Activated CD4-positive, alpha-beta T cell treated with anti-CD3 and anti-CD28 coated beads, Interleukin-2, amount 10 ng/mL, durations not matched to agents 7 days and 5 days (primary cell): Measurements from ENCODE around the gene ELP2. TPM values are rescaled to one million over a fixed set of nuclear protein-coding genes. Genes with fewer than 3 reads are reported as not detected.
A peak's percentile ranks its signal among the peaks of the same experiment; 100 is the strongest.

Experiments
- CTCF ChIA-PET: fragments of 350-600 bp; sonication (Branson Sonifier 250); formaldehyde crosslinking; loops from one replicate; lab custom pipeline; 2021; ENCODE audit warnings: antibody characterized with exemption; lab: Charles Lee
- POLR2A ChIA-PET: fragments of 350-600 bp; sonication (Branson Sonifier 250); formaldehyde crosslinking; loops from one replicate; lab custom pipeline; 2021; ENCODE audit warnings: antibody characterized with exemption; lab: Charles Lee
- DNase-seq: peaks from one replicate; pipeline ENCODE4 v3.0.0-alpha.2; 2020
- H3K27ac Mint-ChIP-seq: one replicate; pipeline ENCODE4 v1.8.0; 2021; ENCODE audit warnings: mild to moderate bottlenecking, moderate library complexity, mixed read lengths
- H3K27me3 Mint-ChIP-seq: one replicate; pipeline ENCODE4 v1.8.0; 2021; ENCODE audit warnings: mixed read lengths
- H3K36me3 Mint-ChIP-seq: one replicate; pipeline ENCODE4 v1.8.0; 2021; ENCODE audit warnings: low read depth, mixed read lengths
- H3K4me1 Mint-ChIP-seq: one replicate; pipeline ENCODE4 v1.8.0; 2021; ENCODE audit warnings: mixed read lengths
- H3K4me3 Mint-ChIP-seq: one replicate; pipeline ENCODE4 v1.8.0; 2021; ENCODE audit warnings: mild to moderate bottlenecking, moderate library complexity, mixed read lengths
- H3K9me3 Mint-ChIP-seq: one replicate; pipeline ENCODE4 v1.8.0; 2021; ENCODE audit warnings: mixed read lengths
- total RNA-seq, 2 experiments: library from RNA; stranded (reverse); gene quantifications; one replicate each; pipeline ENCODE4 v1.2.3, GENCODE V29; 2021

Gene ELP2
- total RNA-seq, 2 experiments from 2014 or later = 63.3 to 72.8 TPM

DNA sequence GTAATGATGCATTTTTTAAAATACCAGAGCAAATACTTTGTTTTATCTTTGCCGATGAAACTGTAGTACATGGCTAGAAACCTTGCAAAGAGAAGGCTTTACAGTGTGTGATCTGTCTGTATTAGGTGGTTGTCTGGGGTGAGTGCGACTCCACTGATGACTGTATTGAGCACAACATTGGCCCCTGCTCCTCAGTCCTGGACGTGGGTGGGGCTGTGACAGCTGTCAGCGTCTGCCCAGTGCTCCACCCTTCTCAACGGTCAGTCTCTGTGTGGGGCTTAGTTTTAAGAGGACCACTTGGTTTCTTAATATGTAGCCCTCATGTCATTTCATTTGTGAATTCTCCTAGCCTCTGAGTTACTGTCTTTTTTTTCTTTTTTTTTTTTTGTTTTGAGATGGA, 40.2 kb downstream of the ELP2 start:
- H3K27ac Mint-ChIP-seq = no peak overlapping the region
- ChIA-PET CTCF (interaction anchor here (0.5 kb wide), 1 partner anchor 59 kb away, joined by 3 read pairs; no protein-coding TSS in a partner anchor), POLR2A (no interaction called here)
- peaks cover 49% of the 10 kb centered on the region for H3K36me3 Mint-ChIP-seq
- DNase-seq = no peak
- H3K27me3 Mint-ChIP-seq = no peaks in the 10 kb centered on the region
- H3K4me3 Mint-ChIP-seq = no peak overlapping the region
- H3K9me3 Mint-ChIP-seq = no peaks in the 10 kb centered on the region
- no peaks in the 10 kb centered on the region for H3K4me1 Mint-ChIP-seq

DNA sequence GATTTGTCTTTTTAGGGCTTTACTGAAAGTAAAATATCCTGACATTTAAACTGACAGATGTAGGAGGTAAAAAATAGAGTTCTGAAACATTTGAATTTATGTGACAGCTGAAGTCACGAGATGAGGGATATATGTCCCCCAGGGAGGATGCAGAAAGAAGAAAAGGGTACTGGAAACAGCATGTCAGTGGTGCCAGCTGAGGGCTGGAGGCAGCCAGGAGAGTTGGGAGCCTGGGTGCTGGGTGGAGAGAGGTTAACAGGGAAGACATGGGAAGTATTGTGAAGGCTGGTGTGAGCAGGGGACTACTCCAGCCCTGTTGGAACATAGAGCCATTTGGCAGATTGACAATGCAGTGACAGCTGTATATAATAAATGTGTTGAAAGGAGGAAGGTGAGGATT, 45.8 kb downstream of the ELP2 start:
- Mint-ChIP-seq H3K36me3 (peaks cover 35% of the 10 kb centered on the region), H3K27me3 (no peaks in the 10 kb centered on the region), H3K27ac (no peak overlapping the region), H3K9me3 (no peaks in the 10 kb centered on the region), H3K4me1 (peaks cover 13% of the 10 kb centered on the region), H3K4me3 (no peak overlapping the region)
- POLR2A ChIA-PET = no interaction called here
- no peak for DNase-seq
- CTCF ChIA-PET = no interaction called here

DNA sequence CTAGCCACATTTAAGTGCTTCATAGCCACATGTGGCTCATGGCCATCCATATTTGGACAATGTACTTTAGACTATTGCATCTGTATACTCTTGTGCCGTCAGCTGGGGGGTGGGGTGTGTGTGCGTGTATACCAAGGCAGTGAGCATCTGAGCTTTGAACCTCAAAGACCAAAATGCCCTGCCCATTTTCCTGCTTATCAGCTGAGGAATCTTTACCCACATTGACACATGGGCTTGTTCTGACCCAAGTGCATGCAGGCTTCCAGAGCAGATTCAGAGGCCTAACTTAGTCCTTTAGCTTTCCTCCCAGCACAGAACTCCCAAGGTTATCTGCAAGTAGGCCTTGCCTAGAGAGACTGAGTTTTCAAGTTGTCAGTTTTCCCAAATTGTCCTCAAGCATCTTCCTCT, 46.5 kb downstream of the ELP2 start:
- ChIA-PET CTCF (no interaction called here), POLR2A (no interaction called here)
- Mint-ChIP-seq H3K27me3 (no peaks in the 10 kb centered on the region), H3K9me3 (no peaks in the 10 kb centered on the region), H3K4me1 (peaks cover 13% of the 10 kb centered on the region), H3K36me3 (peaks cover 32% of the 10 kb centered on the region), H3K27ac (no peak overlapping the region), H3K4me3 (no peak overlapping the region)
- no peak for DNase-seq

DNA sequence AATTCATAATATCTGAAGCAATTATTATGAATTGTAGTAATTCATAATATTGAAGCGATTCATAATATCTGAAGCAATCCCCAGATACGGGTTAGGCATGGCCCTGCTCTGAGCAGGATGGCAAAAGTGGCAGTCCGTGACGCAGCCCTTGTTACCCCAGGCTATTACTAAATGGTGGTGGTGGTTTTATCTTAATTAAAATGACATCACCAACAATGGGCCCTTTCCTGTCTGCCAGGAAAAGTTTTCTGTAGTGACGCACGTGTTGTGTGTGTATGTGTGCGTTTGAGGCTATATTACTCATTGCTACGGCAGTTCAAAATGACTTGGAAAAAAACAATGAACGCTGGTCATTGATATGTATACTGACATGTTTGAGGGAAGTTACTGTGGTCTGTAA, 47.0 kb downstream of the ELP2 start:
- Mint-ChIP-seq H3K4me1 (peaks cover 13% of the 10 kb centered on the region), H3K27ac (no peak overlapping the region)
- CTCF ChIA-PET = no interaction called here

DNA sequence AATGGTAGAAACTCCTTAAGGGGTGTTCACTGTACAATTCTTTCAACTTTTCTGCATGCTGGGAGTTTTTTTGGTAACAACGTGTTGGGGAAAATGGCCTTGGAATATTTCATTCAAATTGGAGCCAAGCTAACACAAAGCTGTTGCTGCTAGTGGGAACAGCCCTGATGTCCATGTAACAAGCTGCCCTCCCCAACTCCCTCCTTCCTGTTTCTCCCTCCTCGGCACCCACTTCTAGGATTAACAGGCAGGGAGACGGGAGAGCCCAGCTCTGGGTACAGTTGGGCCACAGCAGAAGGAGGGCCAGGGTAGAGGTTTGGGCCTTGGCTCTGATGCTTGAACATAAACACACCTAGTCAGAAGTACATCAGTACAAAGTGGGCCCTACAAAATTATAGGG, 48.2 kb downstream of the ELP2 start:
- CTCF ChIA-PET = no interaction called here
- peaks cover 22% of the 10 kb centered on the region for H3K36me3 Mint-ChIP-seq
- DNase-seq = no peak
- H3K27me3 Mint-ChIP-seq = no peaks in the 10 kb centered on the region
- no peaks in the 10 kb centered on the region for H3K9me3 Mint-ChIP-seq
- POLR2A ChIA-PET = no interaction called here
- H3K27ac Mint-ChIP-seq = no peak overlapping the region
- no peak overlapping the region for H3K4me3 Mint-ChIP-seq
- H3K4me1 Mint-ChIP-seq = peaks cover 13% of the 10 kb centered on the region

More for the DNA sequence above, 47.0 kb downstream of the ELP2 start:
- POLR2A ChIA-PET = no interaction called here
- no peaks in the 10 kb centered on the region for H3K9me3 Mint-ChIP-seq
- H3K4me3 Mint-ChIP-seq = no peak overlapping the region
- DNase-seq = no peak
- peaks cover 28% of the 10 kb centered on the region for H3K36me3 Mint-ChIP-seq
- no peaks in the 10 kb centered on the region for H3K27me3 Mint-ChIP-seq

DNA sequence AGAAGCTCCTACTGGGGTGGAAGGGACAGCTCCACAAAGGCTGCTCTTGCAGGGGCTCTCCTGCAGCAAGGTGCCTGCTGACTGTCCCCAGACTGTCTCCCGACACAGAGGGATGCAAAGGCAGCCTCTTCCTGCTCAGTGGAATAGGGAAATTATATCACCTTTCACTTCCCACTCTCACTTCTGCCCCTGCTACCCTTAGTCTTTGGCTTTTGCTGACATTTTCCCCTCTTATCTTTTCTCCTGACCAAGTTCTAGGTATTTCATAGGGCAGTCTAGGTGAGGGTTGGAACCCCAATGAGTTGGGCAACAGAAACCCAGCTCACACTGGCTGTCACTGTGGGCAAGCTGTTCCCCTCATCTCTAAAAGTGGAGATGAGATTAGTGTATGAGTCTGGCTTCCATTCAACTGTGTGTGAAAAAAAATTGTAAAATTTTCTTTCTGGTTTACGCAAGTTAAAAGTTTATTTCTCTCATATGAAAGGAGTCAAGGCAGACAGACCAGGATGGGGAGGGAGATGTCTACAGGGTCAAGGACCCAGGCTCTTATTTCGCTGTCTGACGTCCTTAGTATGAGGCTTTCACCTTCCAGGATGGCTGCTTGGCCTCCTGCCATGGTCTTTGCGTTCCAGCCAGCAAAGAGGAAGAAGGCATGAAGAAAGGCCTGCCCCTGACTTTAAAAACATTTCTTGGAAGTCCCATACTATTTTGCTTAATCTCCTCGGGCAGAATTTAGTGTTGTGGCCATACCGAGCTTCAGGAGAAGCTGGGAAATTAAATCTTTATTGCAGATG, 50.1 kb downstream of the ELP2 start:
- Mint-ChIP-seq H3K4me1 (peaks cover 13% of the 10 kb centered on the region), H3K36me3 (peaks cover 19% of the 10 kb centered on the region), H3K27ac (no peak overlapping the region), H3K27me3 (no peaks in the 10 kb centered on the region), H3K4me3 (no peak overlapping the region), H3K9me3 (no peaks in the 10 kb centered on the region)
- DNase-seq = no peak
- POLR2A ChIA-PET = no interaction called here
- CTCF ChIA-PET = no interaction called here

DNA sequence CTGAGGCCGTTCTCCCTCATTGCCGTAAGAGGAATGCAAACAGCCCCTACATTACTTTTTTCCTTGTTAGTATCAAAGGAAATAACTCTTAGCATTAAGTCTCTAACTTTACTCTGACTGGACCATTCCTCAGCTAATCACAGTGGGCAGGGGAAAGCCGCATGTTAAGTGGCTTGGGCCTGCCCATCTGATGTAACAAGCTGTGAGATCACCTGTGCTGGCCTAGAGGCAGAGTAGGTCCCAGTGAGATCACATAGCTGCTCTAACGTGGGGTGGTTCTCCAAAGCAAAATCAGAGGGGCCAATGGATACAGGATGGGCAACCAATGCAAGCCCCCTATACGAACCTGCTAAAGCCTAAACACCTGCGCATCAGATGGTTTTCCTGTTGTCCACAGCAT, 51.7 kb downstream of the ELP2 start:
- Mint-ChIP-seq H3K27me3 (peaks cover 4% of the 10 kb centered on the region), H3K4me1 (peaks cover 9% of the 10 kb centered on the region), H3K27ac (no peak overlapping the region), H3K4me3 (no peak overlapping the region), H3K9me3 (no peaks in the 10 kb centered on the region), H3K36me3 (peaks cover 7% of the 10 kb centered on the region)
- CTCF ChIA-PET = interaction anchor here (1.1 to 1.6 kb wide), 2 partner anchors 14 to 25 kb away, joined by 3 to 4 read pairs; no protein-coding TSS in a partner anchor
- DNase-seq = no peak
- POLR2A ChIA-PET = no interaction called here

DNA sequence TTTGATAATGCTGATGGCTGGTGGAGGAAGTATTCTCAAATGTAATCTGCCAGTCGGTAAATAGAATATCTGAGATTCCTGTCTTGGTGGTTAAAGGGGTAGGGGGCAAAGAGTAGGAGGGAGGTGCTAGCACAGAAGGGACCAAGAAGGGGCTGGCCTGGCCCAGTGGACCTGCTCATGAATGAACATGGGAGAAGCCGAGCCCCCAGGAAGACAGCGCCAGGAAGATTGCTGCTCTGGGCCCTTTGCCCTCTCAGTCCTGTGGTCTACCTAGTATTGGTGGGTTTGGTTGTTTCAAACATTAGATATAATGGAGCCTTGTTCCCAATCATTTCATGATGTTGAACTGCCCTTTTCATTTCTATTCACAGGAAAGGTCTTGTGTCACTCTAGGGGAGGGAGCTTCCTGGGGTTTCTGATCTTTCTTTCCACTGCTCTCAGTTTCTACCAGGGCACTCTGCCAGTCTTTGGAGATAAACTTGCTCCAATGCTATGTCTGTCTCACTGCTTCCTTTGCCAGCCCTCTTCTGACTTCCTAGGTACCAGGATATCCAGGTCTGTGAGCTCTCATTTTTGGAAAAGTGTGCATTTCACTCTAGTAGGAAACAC, 52.3 kb downstream of the ELP2 start:
- CTCF ChIA-PET = interaction anchor here (1.1 to 1.6 kb wide), 4 partner anchors 10 to 24 kb away, joined by 3 to 4 read pairs (median 4); no protein-coding TSS in a partner anchor

DNA sequence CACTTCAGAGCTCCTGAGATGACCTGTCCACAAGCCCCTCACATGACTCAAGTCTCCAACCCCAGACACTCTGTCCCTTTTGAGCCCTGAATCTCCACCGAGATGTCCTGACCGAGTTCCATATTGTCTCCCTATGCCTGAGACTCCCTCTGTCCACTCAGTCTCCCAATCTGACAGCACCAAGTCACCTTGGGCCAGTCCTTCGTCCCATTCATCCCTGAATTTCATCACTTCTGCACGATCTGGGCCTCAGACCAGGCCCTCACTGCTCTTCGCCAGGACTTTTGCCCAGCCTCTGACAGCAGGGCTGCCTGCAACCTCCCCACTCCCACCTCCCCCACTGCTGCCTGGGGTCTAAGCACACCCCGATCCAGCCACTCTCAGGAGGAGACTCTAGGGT, 53.3 kb downstream of the ELP2 start:
- Mint-ChIP-seq H3K4me1 (peaks cover 12% of the 10 kb centered on the region), H3K4me3 (no peak overlapping the region), H3K9me3 (no peaks in the 10 kb centered on the region), H3K36me3 (peaks cover 4% of the 10 kb centered on the region), H3K27me3 (peaks cover 4% of the 10 kb centered on the region), H3K27ac (no peak overlapping the region)
- DNase-seq = no peak
- CTCF ChIA-PET = interaction anchor here (1.1 to 1.2 kb wide), 2 partner anchors 9 to 22 kb away, joined by 3 to 4 read pairs; no protein-coding TSS in a partner anchor
- POLR2A ChIA-PET = interaction anchor here (0.6 kb wide), 1 partner anchor 1123 kb away, joined by 4 read pairs; no protein-coding TSS in a partner anchor

More for the DNA sequence above, 52.3 kb downstream of the ELP2 start:
- DNase-seq = no peak
- POLR2A ChIA-PET = no interaction called here
- peaks cover 7% of the 10 kb centered on the region for H3K36me3 Mint-ChIP-seq
- H3K27ac Mint-ChIP-seq = no peak overlapping the region
- peaks cover 11% of the 10 kb centered on the region for H3K4me1 Mint-ChIP-seq
- H3K4me3 Mint-ChIP-seq = no peak overlapping the region
- H3K9me3 Mint-ChIP-seq = no peaks in the 10 kb centered on the region
- H3K27me3 Mint-ChIP-seq = peaks cover 4% of the 10 kb centered on the region

DNA sequence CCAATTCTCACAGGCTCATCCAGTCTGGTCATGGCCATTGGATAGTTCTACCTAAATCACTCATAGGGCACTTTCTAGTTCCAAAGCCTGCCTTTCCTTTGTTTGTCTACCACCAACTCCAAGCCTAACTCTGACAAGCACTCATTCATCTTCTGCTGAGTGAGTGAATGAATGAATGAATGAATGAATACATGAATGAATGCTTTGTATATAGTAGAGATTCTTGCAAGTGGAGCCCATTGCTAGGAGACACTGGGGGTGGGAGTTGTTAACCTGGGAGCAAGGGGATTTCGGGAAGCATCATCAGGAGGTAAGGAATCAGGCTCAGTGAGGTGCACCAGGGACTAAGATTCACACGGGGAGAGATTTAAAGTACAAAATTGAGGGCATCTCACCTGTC, 54.3 kb downstream of the ELP2 start:
- peaks cover 14% of the 10 kb centered on the region for H3K27me3 Mint-ChIP-seq
- ChIA-PET POLR2A (no interaction called here), CTCF (no interaction called here)
- peaks cover 17% of the 10 kb centered on the region for H3K4me1 Mint-ChIP-seq
- no peak for DNase-seq
- no peak overlapping the region for H3K27ac Mint-ChIP-seq
- no peak overlapping the region for H3K4me3 Mint-ChIP-seq
- H3K9me3 Mint-ChIP-seq = no peaks in the 10 kb centered on the region
- no peaks in the 10 kb centered on the region for H3K36me3 Mint-ChIP-seq

DNA sequence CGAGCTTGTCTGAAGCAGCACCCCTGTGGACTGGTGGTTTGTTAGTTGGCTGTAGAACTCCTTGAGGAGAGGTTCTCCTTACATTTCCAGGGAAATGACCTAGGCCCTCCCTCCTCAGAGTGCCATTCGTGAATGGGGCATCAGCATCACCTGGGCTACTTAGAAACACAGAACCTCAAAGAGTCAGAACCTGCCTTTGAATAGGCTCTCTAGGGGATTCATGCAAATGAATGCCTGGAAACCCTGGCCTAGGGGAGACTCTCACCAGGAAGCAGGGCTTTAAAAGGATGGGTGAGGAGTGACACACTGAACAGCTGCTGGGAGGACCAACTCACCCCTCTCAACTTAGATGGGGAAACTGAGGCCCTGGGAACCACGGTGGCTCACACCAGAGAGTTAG, 55.5 kb downstream of the ELP2 start:
- H3K4me3 Mint-ChIP-seq = no peak overlapping the region
- ChIA-PET CTCF (no interaction called here), POLR2A (no interaction called here)
- H3K4me1 Mint-ChIP-seq = peaks cover 14% of the 10 kb centered on the region
- H3K36me3 Mint-ChIP-seq = no peaks in the 10 kb centered on the region
- no peak for DNase-seq
- H3K27ac Mint-ChIP-seq = no peak overlapping the region
- H3K9me3 Mint-ChIP-seq = no peaks in the 10 kb centered on the region
- peaks cover 24% of the 10 kb centered on the region for H3K27me3 Mint-ChIP-seq

DNA sequence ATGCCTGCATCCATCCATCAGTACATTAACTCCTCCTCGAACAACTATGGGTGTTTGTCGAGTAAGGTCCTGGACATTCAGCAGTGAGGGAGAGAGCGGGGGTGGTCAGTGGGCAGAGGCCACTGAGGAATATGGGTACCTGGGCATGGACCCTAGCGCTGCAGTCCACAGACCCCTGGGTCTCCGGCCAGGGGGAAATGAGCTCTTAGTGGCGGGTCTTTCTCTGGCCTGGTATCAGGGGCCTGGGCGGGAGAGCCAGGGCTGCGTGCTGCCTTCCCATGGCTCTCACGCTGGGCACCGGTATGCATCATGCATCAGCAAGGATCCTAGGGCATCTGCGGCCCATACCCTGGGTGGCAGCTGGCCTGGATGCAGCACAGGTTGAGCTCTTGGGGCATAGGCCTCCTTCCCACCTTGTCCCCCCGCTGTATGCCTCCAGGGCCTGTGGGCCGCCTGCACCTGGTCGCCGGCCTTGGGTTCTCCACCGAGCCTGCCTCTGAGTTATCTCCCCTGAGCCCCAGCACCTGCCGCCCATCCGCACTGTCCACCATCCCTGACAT, 56.3 kb downstream of the ELP2 start:
- POLR2A ChIA-PET = no interaction called here
- DNase-seq = no peak
- Mint-ChIP-seq H3K4me1 (peaks cover 13% of the 10 kb centered on the region), H3K36me3 (no peaks in the 10 kb centered on the region), H3K27ac (no peak overlapping the region), H3K27me3 (peaks cover 28% of the 10 kb centered on the region), H3K4me3 (peak overlapping the region; percentile 73), H3K9me3 (no peaks in the 10 kb centered on the region)
- CTCF ChIA-PET = interaction anchor here (0.9 kb wide), 1 partner anchor 12 kb away, joined by 3 read pairs; no protein-coding TSS in a partner anchor
